NCI-H1092 treated with DMSO at 0.1 percent for 48 hours (cell line): ENCODE data around the gene TMEM266.
A peak's percentile ranks its signal among the peaks of the same experiment; 100 is the strongest.

Source experiments
- DNase-seq: peaks from one replicate; lab custom pipeline; 2025; lab: John Stamatoyannopoulos, UW

The TMEM266 gene

DNA sequence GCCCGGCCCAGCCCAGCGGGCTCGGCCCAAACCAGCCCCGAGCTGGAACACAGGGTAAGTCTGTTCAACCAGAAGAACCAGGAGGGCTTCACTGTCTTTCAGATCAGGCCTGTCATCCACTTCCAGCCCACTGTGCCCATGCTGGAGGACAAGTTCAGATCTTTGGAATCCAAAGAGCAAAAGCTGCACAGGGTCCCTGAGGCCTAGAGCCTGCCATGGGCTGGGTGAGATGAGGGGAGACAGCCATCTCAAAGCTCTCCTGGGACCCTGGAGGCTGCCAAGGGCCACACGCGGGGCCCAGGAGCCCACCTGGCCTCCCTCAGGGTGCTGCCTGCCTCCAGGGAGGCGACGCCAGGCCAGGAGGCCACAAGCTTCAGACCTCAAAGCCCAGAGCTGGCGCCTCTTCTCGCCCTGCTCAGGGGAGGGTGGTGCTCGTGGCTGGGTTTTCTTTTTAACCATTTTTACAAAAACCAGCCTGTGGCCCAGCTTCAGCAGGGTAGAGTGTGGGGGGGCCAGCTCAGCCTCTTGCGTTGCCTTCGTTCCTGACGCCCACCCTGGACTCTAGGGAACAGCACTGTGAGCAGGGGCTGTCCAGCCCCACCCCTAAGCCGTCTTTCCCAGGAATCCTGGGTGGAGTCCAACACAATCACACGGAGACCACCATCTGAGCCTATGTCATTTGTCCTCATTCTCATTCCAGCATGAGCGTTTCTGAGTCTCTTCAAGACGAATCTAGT, 144.5 kb downstream of the TMEM266 start:
- no peak for DNase-seq

DNA sequence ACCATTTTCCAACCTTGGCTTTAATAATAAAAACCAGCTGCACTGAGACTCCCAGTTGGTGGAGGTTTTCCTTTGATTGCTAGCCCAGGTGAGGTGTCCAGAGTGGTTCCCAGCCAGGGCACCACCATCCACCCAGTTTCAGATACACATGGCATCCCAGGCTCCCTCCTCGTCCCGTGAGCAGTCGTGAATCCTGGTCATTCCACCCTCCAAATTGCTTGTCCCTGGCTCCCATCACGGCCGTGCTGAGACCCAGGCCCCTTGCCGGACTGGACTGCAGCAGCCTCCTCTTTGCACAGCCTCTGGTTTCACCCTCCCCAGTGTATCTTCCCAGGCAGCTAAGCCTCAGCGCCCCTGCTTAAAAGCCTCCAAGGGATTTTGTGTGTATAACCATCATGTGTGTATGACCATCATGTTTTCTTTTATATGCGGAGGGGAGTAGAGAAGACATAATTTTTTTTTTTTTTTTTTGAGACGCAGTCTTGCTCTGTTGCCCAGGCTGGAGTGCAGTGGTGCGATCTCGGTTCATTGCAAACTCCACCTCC, 145.2 kb downstream of the TMEM266 start:
- no peak for DNase-seq

DNA sequence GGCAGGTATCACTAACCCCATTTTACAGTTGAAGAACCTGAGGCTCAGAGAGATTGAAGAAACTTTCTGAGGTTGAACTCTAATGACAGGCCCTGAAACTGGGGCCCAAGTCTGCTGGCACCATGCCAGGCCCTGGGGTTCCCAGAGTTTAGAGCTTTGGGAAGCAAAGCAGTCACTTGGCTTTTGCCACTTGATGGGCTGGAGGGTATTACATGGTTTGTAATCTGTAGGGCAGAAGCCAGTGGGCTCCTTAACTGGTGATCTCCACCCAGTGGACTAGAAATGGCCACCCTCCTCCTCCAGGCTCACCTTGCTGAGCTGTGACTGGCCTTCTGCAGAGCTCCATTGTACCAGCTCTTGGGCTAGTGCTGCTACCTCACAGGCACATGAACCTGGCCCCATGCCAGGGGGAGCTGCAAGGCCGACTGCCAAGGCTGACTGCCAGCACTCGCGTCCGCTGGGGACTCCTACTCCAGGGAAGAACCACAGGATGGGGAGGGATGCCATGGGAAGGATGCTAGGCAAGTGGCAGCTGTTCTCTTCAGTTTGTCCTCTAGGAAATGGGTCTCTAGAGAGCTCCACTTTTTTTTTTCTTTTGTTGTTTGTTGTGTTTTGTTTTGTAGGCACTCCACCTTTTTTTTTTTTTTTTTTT, 146.7 kb downstream of the TMEM266 start:
- peak; percentile 84 for DNase-seq

DNA sequence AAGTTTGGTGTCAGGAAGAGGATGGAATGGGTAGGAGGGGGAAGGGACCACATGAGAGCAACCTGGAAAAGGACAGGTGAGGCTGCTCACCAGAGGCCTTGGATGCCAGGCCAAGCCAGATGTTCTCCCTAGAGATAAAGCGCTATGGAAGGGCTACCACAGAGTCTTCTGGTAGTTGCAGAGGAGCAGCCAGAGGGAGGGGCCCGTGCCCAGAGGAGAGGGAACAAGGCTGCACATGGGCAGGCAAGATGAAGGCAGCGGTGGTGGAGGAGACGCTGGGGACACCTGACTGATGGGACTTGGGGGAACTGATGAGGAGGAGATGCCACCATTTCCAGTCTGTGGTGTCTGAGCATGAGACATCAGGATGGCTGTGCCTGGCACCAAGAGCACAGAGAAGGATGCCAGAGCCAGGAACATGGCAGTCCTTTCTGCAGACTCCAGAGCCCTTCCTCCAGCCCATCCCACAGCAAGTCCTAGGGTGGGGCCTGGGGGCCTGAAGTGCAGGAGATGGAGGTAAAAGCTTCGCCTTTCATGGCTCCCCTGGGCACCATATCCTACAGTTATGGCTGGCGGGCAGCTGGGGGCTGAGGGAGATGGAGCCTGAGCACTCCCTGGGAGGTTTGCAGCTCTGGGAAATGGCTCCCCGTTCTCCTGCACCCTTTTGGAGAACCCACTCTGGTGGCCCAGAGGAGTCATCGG, 148.4 kb downstream of the TMEM266 start:
- DNase-seq = no peak

DNA sequence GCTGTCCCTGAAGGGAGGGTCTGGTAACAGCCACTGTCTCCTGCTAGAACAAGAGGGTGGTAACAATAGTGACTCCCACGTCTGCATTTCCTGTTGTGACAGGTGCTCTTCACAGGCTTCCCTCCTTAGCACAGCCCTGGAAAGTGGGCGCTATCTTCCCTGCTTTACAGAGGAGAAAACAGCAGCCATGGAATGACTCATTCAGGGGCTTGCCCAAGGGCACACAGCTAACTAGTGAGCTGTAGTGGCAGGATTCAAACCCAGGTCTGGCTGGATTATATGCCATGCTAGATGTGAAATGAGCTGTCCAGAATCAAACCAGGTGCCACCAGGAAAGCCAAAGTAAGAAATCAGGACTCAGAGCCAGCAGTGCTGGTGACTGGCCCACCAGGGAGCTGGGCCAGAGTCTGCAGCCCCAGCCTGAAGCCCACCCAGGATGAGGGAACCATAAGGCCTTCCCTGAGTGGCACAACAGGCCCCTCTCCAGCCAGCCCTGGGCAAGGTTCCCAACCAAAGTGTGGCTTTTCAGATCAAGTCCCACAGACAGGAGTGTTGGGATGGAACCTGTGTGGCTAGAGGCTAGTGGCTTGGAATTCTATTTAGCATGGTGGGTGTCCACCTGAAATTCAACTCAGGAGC, 149.1 kb downstream of the TMEM266 start:
- no peak for DNase-seq

DNA sequence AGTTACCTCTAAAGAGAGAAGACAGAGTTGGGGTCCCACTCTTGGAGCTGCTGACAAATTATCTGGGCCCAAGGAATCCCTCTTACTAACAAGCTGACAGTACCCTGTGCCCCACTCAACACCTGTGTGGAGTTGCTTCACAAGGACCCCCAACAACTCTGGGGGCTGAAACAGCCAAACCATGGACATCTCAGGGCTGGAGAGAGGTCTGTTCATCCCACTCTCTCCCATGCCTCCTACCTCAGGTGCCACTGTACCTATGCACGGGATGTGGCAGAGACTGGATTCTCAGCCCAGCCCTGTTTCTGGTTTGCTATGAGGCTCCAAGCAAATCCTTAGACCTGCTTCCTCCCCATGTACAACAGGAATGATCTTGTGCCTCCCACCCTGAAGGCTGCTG, 149.7 kb downstream of the TMEM266 start:
- DNase-seq = no peak

DNA sequence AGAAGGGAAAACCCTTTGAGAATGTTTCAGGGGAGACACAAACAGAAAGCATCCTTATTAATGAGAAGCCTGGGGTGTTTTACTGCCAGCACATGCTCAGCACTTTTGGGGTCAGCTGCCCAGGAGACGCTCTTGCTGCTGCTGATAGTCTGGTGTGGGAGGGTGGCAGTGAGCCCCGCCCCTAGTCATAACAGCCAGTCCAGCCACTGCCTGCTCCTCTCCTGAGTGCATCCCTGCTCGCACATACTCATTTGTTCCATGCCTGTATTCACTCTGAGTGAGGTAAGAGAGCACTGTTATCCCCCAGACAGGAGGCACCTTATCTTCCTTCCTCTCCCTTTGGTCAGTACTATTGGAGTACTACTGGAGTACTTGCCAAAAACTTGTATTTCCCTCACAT, 150.2 kb downstream of the TMEM266 start:
- no peak for DNase-seq

DNA sequence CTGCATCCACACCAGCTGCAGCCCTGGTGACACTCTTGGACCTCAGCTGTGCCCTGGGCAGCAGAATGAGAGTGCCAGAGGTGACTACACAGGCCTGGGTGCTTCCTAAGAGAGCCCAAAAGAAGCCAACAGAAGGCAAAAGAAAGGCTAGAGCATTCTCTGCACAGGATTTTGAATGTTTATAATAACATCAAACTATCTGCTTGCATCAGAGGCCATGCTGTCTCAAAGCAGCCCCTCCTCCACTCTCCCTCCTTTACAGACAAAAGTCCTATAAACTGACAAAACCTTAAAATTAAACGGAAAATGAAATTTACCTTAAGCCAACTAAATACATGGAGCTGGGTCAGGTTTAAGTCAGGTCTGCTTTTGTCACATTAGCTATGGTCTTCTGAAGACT, 155.8 kb downstream of the TMEM266 start:
- no peak for DNase-seq

DNA sequence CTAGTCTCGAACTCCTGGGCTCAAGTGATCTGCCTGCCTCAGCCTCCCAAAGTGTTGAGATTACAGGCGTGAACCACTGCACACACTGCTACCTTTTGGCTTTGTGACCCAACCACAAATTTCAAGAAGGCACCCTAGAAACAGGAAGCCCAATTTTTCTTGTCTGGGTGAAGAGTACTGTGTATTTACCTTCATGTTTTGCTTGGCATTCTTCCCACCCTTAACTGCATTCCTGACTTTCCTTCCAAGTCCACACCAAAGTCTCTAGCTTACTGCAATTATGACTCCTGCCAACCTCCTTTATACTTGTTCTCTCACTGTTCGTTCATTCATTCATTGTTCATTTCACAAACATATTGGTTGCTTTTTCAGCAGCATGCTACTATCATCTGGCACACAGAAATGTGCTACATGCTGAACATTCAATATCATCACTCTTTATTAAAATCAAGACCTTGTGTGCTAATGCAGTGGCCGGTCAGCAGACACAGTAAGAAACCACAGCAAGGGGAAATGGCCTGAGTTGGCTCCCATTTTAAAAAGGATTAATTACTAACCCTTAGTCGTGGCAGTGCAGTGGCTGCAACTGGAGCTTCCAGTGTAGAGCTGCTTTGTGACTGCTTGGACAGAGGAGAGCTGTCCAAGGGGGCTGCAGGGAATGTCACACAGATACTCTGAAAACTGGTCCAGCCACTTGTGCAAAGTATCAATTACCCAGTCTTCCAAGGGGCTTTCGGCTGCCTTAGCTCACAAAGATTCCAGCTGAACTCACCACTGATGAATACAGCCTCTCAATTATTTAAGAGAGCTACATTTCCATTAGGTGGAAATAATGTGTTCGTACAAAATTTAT, 157.5 kb downstream of the TMEM266 start:
- no peak for DNase-seq

DNA sequence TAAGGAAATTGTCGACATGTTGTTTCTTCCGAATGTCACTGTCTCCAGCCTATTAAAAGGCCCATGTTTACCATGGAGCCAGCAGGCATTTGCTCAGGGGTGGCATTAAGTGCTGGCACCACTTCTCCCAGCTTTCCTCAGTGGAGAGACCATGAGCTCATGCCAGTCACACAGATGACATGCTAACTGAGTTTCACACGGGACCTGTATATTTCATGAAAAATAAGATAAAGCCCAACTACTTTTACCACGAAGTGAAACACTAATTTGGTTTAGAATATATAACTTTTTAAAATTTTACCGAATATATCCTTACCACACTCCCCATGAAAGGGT, 158.1 kb downstream of the TMEM266 start:
- no peak for DNase-seq

DNA sequence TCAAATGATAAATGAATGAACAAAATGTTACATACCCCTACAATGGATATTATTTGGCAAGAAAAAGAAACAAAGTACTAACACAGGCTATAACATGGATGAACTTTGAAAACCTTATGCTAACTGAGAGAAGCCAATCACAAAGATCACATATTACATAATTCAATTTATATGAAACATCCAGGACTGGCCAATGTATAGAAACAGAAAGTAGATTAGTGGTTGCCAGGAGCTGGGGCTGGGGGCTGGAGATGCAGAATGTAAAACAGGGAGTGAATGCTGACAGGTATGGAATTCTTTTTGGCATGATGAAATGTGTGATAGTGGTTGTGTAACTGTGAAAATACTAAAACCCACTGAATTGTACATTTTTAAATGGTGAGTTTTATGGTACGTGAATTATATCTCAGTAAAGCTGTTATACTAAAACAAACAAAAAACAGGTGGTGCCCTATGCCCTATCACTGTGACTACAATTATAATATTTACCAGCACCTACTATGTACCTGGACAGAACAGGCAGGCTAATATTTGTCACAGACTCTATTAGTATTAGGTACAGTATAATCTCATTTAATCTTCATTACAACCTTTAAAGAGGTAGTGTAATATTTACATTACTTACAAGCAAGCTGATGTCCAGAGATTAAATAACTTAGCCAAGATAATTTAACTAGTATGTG, 161.4 kb downstream of the TMEM266 start:
- no peak for DNase-seq

DNA sequence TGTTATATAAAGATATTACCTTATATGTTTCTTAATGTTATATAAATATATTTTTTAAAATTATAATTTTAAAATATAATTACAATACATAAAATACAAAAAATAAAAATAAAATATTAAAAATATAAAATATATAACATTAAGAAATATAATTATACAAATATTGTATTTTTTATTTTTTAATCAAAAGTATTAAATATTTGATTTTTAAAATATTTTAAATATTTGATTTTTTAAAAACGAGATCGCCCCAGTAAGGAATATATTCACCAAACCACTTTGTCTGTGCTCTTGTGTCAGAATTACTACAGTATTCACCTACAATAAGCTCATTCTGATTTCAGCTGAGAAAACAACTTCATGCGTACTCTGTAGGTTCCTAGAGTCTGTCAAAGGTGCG, 162.4 kb downstream of the TMEM266 start:
- DNase-seq = no peak

DNA sequence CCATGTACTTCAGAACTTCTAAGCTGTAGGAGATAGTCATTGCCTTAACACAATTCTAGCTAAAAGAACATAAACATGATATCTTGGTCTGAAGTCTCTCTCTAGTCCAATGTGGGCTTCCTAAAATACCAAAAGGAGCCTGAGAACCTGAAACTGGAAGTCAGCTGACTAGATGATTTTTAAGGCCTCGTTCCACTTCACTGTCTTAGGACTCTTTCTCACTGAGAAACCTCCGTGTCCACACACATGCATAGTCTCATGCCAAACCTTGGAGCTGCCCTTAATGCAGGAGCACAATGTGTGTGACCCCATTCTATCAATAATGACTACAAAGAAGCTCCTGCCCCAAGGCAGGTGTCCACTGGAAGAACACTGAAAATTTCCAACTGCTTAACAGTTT, 163.7 kb downstream of the TMEM266 start:
- no peak for DNase-seq

DNA sequence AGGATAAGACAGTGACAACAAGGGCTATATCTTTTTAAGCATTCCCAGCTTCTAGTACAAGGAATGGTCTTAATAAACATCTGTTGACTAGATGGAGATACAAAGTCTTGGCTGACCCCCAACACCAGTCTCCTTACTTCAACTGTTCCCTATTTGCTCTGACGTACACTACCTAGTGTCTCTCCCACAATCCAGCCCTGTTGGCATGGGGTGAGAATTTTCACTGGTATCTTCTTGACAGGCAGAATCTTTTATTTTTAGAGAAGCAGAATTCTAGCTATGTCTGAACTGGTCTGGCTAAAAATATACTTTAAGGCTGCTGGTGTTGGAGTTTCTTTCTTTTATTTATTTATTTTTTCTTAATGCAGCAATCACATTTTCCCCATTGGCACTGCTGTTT, 169.5 kb downstream of the TMEM266 start:
- no peak for DNase-seq

DNA sequence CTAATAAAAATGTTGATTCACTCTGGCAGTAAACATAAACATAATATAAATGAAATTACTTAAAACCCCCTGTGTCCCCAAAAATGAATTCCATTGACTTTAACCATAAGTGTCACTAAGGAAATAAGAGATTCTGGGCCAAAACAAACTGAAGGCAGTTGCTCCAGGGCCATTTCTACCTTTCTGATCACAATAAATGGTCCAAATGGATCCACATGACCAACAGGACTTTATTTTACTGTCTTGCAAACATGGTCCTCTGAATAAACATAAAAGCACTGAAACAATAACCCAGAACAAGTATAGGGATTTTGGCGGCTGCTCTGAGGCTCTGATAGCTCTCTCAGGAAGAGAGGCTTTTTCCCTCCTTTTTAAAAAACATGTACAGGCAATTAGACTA, 174.1 kb downstream of the TMEM266 start:
- DNase-seq = no peak

DNA sequence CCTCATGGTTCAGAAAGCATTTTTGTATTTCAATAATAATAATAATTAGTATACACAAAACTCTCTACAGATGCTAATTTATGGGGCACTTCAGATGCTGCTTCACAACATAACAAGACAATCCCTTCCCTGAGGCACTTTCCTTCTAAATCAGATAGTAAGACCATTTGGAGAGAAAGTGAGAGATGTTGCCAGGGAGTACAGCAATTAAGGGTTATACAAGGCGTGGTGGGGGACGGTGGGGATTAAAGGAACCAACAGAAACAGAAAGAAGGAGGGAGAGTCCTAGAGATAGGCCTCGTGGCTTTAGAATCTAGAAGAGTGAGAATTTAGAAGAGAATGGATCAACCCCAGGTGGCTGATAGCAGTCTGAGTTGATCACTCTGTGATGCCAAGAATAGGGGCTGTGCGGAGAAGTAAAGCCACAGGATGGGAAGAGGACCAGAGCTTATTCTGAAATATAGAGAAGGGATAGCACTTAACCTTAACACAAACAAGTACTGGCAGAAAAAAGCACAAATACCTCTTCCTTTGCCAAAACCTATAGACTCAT, 174.6 kb downstream of the TMEM266 start:
- DNase-seq = no peak

DNA sequence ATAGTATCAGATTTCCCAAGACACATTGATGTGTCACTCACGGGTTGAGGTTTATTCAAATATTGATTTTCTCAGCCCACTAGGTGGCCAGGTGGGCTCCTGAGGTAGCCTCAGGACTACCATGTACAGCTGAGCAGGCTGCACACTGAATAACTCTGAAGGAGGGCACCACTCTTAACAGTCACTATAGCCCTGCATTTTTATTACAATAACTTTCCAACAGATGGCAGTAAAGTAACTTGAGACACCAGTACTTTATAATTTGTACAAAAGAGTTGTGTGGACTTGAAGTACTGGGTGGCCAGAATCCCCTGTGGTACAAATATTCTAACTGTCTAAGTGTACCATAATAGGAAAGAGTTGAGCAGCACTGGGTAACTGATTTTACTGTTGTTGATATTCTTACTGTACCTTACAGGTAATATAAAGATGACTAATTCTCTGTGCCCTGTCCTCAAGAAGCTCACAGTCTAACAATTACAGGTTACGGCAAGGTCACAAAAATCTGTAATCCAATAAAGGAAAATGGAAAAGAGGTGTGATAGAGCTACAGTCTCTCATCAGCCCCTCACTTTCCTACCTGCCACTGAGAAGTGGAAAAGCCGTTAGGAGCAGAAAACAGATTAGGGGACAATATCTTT, 175.5 kb downstream of the TMEM266 start:
- peak; percentile 21 for DNase-seq

DNA sequence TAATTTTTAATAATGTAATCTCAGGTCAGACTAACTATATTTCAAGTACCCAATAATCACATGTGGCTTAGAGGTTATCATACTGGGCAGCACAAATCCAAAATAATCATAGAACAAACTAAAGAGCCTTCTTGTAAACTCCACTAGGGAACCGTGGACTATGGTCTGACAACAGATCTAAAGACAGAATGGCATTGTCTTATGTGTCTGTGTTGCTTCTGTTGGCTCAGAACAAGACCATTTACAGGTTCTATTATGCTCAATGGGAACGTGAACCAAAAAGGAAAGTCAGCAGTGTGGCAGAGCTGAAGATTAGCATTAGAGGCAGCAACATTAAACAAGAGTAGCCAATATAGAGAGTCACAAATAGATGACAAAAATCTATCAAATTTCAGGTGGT, 176.6 kb downstream of the TMEM266 start:
- no peak for DNase-seq

DNA sequence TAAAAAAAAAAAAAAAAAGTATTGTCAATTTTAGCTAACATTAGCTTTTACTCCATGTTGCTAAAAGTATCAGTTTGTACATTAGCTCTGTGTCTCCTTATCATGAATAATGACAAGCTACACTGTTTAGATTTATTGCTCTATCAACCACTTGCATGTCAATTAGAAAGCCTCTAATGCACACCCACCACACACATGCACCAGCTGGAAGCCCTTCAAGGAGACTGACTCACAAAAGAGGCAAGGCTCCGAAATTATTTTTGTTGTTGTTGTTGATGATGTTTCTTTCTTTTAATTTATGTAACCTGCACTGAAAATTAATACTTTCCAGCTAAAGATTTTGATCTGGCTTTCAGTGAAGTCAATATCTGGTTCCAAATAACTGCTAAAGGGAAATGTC, 180.0 kb downstream of the TMEM266 start:
- DNase-seq = no peak

DNA sequence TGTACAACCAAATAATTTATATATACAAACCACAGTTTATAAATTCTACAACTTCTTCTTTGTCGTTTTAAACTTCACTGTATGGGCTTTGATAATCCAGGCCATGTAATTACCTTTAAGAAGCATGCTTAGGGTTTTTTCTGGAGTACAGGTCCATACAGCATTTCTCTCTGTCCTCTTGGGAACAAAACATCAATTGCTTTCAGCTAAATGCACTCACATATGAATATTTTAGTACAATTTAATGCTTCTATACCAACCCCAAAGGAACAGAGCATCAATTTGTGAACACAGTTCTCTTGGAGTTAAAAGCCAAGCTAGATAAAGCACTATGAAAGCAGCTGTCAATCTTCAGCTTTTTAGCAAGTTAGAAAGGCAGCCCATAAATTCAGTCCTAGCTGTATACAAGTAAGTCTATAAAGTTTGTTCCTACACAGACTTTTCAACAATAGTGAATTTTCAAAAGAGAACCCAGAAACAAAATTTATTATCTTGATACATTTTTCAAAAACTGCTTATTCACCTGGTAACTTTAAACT, 185.4 kb downstream of the TMEM266 start:
- DNase-seq = no peak
